Ishikawa (cell line): ENCODE data around the gene PSTPIP2.

Experiments
- CEBPB ChIP-seq: IDR thresholded peaks from 2 replicates; pipeline ENCODE4 v1.6.1; 2012
- MAX ChIP-seq: IDR thresholded peaks from 2 replicates; pipeline ENCODE4 v1.6.1; 2012
- NFIC ChIP-seq: IDR thresholded peaks from 2 replicates; pipeline ENCODE4 v1.6.1; 2012
- RAD21 ChIP-seq: IDR thresholded peaks from 2 replicates; pipeline ENCODE4 v1.6.1; 2012; ENCODE audit warnings: low read depth
- TAF1 ChIP-seq: IDR thresholded peaks from 2 replicates; pipeline ENCODE4 v1.6.1; 2012; ENCODE audit warnings: low read depth, mild to moderate bottlenecking
- USF1 ChIP-seq: IDR thresholded peaks from 2 replicates; pipeline ENCODE4 v1.6.1; 2012
- YY1 ChIP-seq: IDR thresholded peaks from 2 replicates; pipeline ENCODE4 v1.6.1; 2012; ENCODE audit warnings: low read depth

GRCh38 chr18:46080156-46080555, 8.1 kb upstream of the PSTPIP2 start:
- no peak for TF ChIP-seq NFIC
- TF ChIP-seq TAF1 = no peak
- TF ChIP-seq MAX = no peak
- TF ChIP-seq YY1 = no peak
- no peak for TF ChIP-seq CEBPB
- TF ChIP-seq RAD21 = no peak
- no peak for TF ChIP-seq USF1
